Liver (tissue), 9 donors: ENCODE measurements around the gene MCM7. TPM values are rescaled to one million over a fixed set of nuclear protein-coding genes. Genes with fewer than 3 reads are reported as not detected.

Experiments used
- DNase-seq: peaks from one replicate; pipeline ENCODE4 v3.0.0-alpha.2; 2017; ENCODE audit warnings: low spot score
- H3K27ac ChIP-seq, 2 donors: one replicate each; pipeline ENCODE4 v1.7.0; 2013; ENCODE audit warnings: inconsistent platforms in 2 of 2, low read length in 2 of 2, control low read depth in 1 of 2, low read depth in 1 of 2, mild to moderate bottlenecking in 1 of 2
- H3K27me3 ChIP-seq, 4 donors: one replicate each; pipeline versions ENCODE4 v1.6.1 to v1.7.0; 2013; ENCODE audit warnings: low read length in 3 of 4, inconsistent platforms in 1 of 4, mild to moderate bottlenecking in 1 of 4, moderate library complexity in 1 of 4; ENCODE audit not compliant: control insufficient read depth in 4 of 4, insufficient read depth in 4 of 4
- H3K36me3 ChIP-seq, 4 donors: one replicate each; pipeline versions ENCODE4 v1.6.1 to v1.7.0; 2013; ENCODE audit warnings: low read length in 3 of 4, mild to moderate bottlenecking in 3 of 4, low read depth in 1 of 4, moderate library complexity in 1 of 4; ENCODE audit not compliant: control insufficient read depth in 4 of 4, insufficient read depth in 3 of 4
- H3K4me1 ChIP-seq, 4 donors: one replicate each; pipeline versions ENCODE4 v1.6.1 to v1.7.0; 2013; ENCODE audit warnings: low read length in 3 of 4, mild to moderate bottlenecking in 3 of 4, moderate library complexity in 1 of 4; ENCODE audit not compliant: control insufficient read depth in 4 of 4, insufficient read depth in 4 of 4
- H3K4me3 ChIP-seq, 3 donors: one replicate each; pipeline versions ENCODE4 v1.6.1 to v1.7.0; 2013; ENCODE audit warnings: low read length in 3 of 3, control low read depth in 1 of 3, low read depth in 1 of 3, mild to moderate bottlenecking in 1 of 3
- H3K9ac ChIP-seq, 2 donors: one replicate each; pipeline ENCODE4 v1.7.0; 2013; ENCODE audit warnings: low read length in 2 of 2, mild to moderate bottlenecking in 2 of 2, moderate library complexity in 2 of 2, control low read depth in 1 of 2, low read depth in 1 of 2
- H3K9me3 ChIP-seq, 4 donors: one replicate each; pipeline versions ENCODE4 v1.6.1 to v1.7.0; 2013; ENCODE audit warnings: low read length in 3 of 4; ENCODE audit not compliant: control insufficient read depth in 4 of 4
- CTCF ChIP-seq: fragments of 150-350 bp; IDR thresholded peaks from 2 replicates; pipeline ENCODE4 v1.5.1; 2017; ENCODE audit warnings: improper control_type of control experiment, low read depth, low read length; ENCODE audit not compliant: missing input control
- EGR1 ChIP-seq, 2 donors: IDR thresholded peaks; 2 replicates each; pipeline ENCODE4 v1.6.1; 2016 to 2018; ENCODE audit warnings: antibody characterized with exemption in 2 of 2, low read depth in 2 of 2
- FOXA1 ChIP-seq: IDR thresholded peaks from 2 replicates; pipeline ENCODE4 v1.6.1; 2016; ENCODE audit warnings: antibody characterized with exemption
- FOXA2 ChIP-seq: IDR thresholded peaks from 2 replicates; pipeline ENCODE4 v1.6.1; 2016; ENCODE audit warnings: antibody characterized with exemption
- HNF4G ChIP-seq: IDR thresholded peaks from 2 replicates; pipeline ENCODE4 v1.6.1; 2016; ENCODE audit warnings: antibody characterized with exemption
- MAX ChIP-seq: IDR thresholded peaks from 2 replicates; pipeline ENCODE4 v1.6.1; 2016; ENCODE audit warnings: antibody characterized with exemption
- NR2F2 ChIP-seq: IDR thresholded peaks from 2 replicates; pipeline ENCODE4 v1.6.1; 2016; ENCODE audit warnings: antibody characterized with exemption
- RAD21 ChIP-seq, 2 donors: IDR thresholded peaks; 2 replicates each; pipeline ENCODE4 v1.6.1; 2016; ENCODE audit warnings: antibody characterized with exemption in 2 of 2, mild to moderate bottlenecking in 2 of 2
- REST ChIP-seq: IDR thresholded peaks from 2 replicates; pipeline ENCODE4 v1.6.1; 2016; ENCODE audit warnings: antibody characterized with exemption, mild to moderate bottlenecking
- RXRA ChIP-seq, 2 donors: IDR thresholded peaks; 2 replicates each; pipeline ENCODE4 v1.6.1; 2017 to 2018; ENCODE audit warnings: antibody characterized with exemption in 2 of 2, mild to moderate bottlenecking in 1 of 2
- ZBTB33 ChIP-seq: IDR thresholded peaks from 2 replicates; pipeline ENCODE4 v1.6.1; 2016; ENCODE audit warnings: antibody characterized with exemption
- WGBS: extraction: QIAGEN DNeasy Blood & Tissue Kit; methylation state at CpG from one replicate; pipeline ENCODE4 v1.1.7; 2013; 5-methylcytosine and 5-hydroxymethylcytosine counted together
- polyA plus RNA-seq, 2 donors: library from polyadenylated mRNA; stranded (reverse) in 1 of 2; unstranded in 1 of 2; fragments of 200-250 nt in 1 of 2; fragments of >200 nt in 1 of 2; fragmentation: Nextera tagmentation in 1 of 2; extraction: Ambion mirVana in 1 of 2; gene quantifications; one replicate each; pipeline versions ENCODE4 v1.2.1 to v1.2.3, GENCODE V29; 2013 to 2015
- total RNA-seq, 2 donors: library from RNA; depleted of rRNA; stranded (reverse); fragments of >200 nt; gene quantifications; one replicate each; pipeline ENCODE4 v1.2.3, GENCODE V29; 2014
- donor health status: healthy.
- donor health status: healthy.
- donor health status: healthy.
- donor health status: healthy.
- donor health status: healthy.

MCM7 gene
- total and polyA plus RNA-seq, 4 donors: 12.6 to 143 (median 17.6) TPM

- Histone ChIP-seq H3K4me1 (peaks cover 0 to 17% (median 12%) of the 10 kb centered on the region in 4 donors), H3K27ac (no peak overlapping the region), H3K9ac (no peak overlapping the region), H3K9me3 (no peaks in the 10 kb centered on the region), H3K4me3 (no peak overlapping the region), H3K36me3 (peaks cover 34 to 89% (median 63%) of the 10 kb centered on the region in 4 donors), H3K27me3 (no peaks in the 10 kb centered on the region)
- WGBS: 85% methylated on average over 9 of the region's 9 CpGs
- TF ChIP-seq MAX: no peak
- no peak for TF ChIP-seq ZBTB33
- no peak for TF ChIP-seq HNF4G
- no peak for TF ChIP-seq NR2F2
- TF ChIP-seq RXRA (IDR thresholded peaks at IDR 0.05): no peak
- TF ChIP-seq RAD21 (IDR thresholded peaks at IDR 0.05): no peak
- TF ChIP-seq FOXA1: no peak
- no peak for TF ChIP-seq EGR1 (IDR thresholded peaks at IDR 0.05; ENCODE audit: low read depth in 2 of 2)
- no peak for TF ChIP-seq REST
- no peak for DNase-seq
Observed at GRCh38 chr7:100095289-100095688, 5.9 kb downstream of the MCM7 start.

- Histone ChIP-seq H3K9me3 (no peaks in the 10 kb centered on the region), H3K4me1 (peaks cover 4 to 16% (median 10%) of the 10 kb centered on the region in 4 donors), H3K9ac (no peak overlapping the region), H3K27me3 (no peaks in the 10 kb centered on the region), H3K27ac (no peak overlapping the region), H3K36me3 (peaks cover 34 to 84% (median 60%) of the 10 kb centered on the region in 4 donors), H3K4me3 (no peak overlapping the region)
- WGBS: 86% methylated on average over 16 of the region's 16 CpGs
- TF ChIP-seq MAX: no peak
- TF ChIP-seq ZBTB33: no peak
- TF ChIP-seq NR2F2: no peak
- no peak for TF ChIP-seq CTCF
- TF ChIP-seq FOXA2: no peak
- no peak for TF ChIP-seq EGR1 (IDR thresholded peaks at IDR 0.05; ENCODE audit: low read depth in 2 of 2)
- TF ChIP-seq HNF4G: no peak
- no peak for DNase-seq
Observed at GRCh38 chr7:100093925-100094486, 7.2 kb downstream of the MCM7 start.
